Keratinocyte (primary cell): ENCODE results near the gene CACHD1. TPM values are rescaled to one million over a fixed set of nuclear protein-coding genes. Genes with fewer than 3 reads are reported as not detected.

Experiments used
- DNase-seq: peaks from one replicate; pipeline ENCODE4 v3.0.0-alpha.2; 2011; ENCODE audit warnings: low read depth, missing footprints, low spot score
- FAIRE-seq: peaks from 2 replicates; lab custom pipeline; 2011; peaks lifted over from hg19 to GRCh38; lab: Jason Lieb, UNC
- H2AFZ ChIP-seq: 2 replicates; pipeline ENCODE4 v1.6.0; 2012; ENCODE audit warnings: low read length, control low read depth, inconsistent platforms; ENCODE audit not compliant: control insufficient read depth
- H3K27ac ChIP-seq: 2 replicates; pipeline ENCODE4 v1.5.1; 2011; ENCODE audit warnings: low read length; ENCODE audit not compliant: control insufficient read depth, insufficient read depth
- H3K27me3 ChIP-seq: 3 replicates; pipeline ENCODE4 v1.6.0; 2011; ENCODE audit warnings: low read length; ENCODE audit not compliant: control insufficient read depth, insufficient read depth; ENCODE audit errors: extremely low read depth
- H3K36me3 ChIP-seq, 2 experiments: 2 replicates in 1 of 2; 3 replicates in 1 of 2; pipeline ENCODE4 v1.5.1; 2011; ENCODE audit warnings: low read length in 2 of 2, mild to moderate bottlenecking in 1 of 2; ENCODE audit not compliant: control insufficient read depth in 2 of 2, insufficient read depth in 2 of 2; ENCODE audit errors: extremely low read depth in 1 of 2
- H3K4me1 ChIP-seq: 3 replicates; pipeline ENCODE4 v1.5.1; 2011; ENCODE audit warnings: low read length; ENCODE audit not compliant: control insufficient read depth, insufficient read depth; ENCODE audit errors: extremely low read depth
- H3K4me2 ChIP-seq: 3 replicates; pipeline ENCODE4 v1.6.0; 2011; ENCODE audit warnings: low read depth, low read length; ENCODE audit not compliant: control insufficient read depth, insufficient read depth; ENCODE audit errors: extremely low read depth
- H3K4me3 ChIP-seq, 3 experiments: fragments of 200-600 bp in 1 of 3; sonication (generic) in 1 of 3; 2 replicates in 2 of 3; 3 replicates in 1 of 3; pipeline ENCODE4 v1.5.1; 2011 to 2016; ENCODE audit warnings: low read length in 3 of 3, mild to moderate bottlenecking in 3 of 3, control low read depth in 2 of 3, inconsistent platforms in 1 of 3, low read depth in 1 of 3, mixed read lengths in 1 of 3, mixed run types in 1 of 3, moderate library complexity in 1 of 3; ENCODE audit not compliant: control insufficient read depth in 2 of 3, insufficient read depth in 2 of 3; ENCODE audit errors: extremely low read depth in 1 of 3
- H3K79me2 ChIP-seq: 2 replicates; pipeline ENCODE4 v1.6.0; 2012; ENCODE audit warnings: low read length; ENCODE audit not compliant: control insufficient read depth, insufficient read depth
- H3K9ac ChIP-seq: 3 replicates; pipeline ENCODE4 v1.6.0; 2011; ENCODE audit warnings: low read length; ENCODE audit not compliant: control insufficient read depth, insufficient read depth; ENCODE audit errors: extremely low read depth
- H3K9me1 ChIP-seq: 3 replicates; pipeline ENCODE4 v1.6.0; 2011; ENCODE audit warnings: low read length; ENCODE audit not compliant: control insufficient read depth, insufficient read depth; ENCODE audit errors: extremely low read depth
- H3K9me3 ChIP-seq: 2 replicates; pipeline ENCODE4 v1.5.1; 2012; ENCODE audit warnings: low read depth, low read length; ENCODE audit not compliant: control insufficient read depth
- H4K20me1 ChIP-seq: 3 replicates; pipeline ENCODE4 v1.6.0; 2011; ENCODE audit warnings: low read length; ENCODE audit not compliant: control insufficient read depth, insufficient read depth; ENCODE audit errors: extremely low read depth
- CTCF ChIP-seq, 3 experiments: IDR thresholded peaks in 1 of 3; conservative IDR thresholded peaks in 1 of 3; optimal IDR thresholded peaks in 1 of 3; 2 replicates in 2 of 3; 3 replicates in 1 of 3; pipeline versions ENCODE3 to v1.5.1; 2011; ENCODE audit warnings: low read length in 3 of 3, mild to moderate bottlenecking in 3 of 3, moderate library complexity in 2 of 3, control low read depth in 1 of 3, inconsistent platforms in 1 of 3; ENCODE audit not compliant: insufficient read depth in 2 of 3; ENCODE audit errors: extremely low read depth in 1 of 3
- EZH2 ChIP-seq: IDR thresholded peaks from one replicate; pipeline ENCODE4 v1.6.1; 2012; ENCODE audit warnings: inconsistent platforms, mild to moderate bottlenecking, low read length, moderate library complexity
- dilution Hi-C: fragments of 300-500 bp; cut with MboI; formaldehyde crosslinking; loops from one replicate; pipeline ENCODE4 v1.7.0; 2020; ENCODE audit warnings: low sequenced_read_pairs; ENCODE audit not compliant: extremely low pct_ligation_motif_present
- polyA plus RNA-seq, 5 experiments: library from polyadenylated mRNA; depleted of rRNA in 3 of 5; stranded (reverse) in 3 of 5; stranded (forward) in 1 of 5; unstranded in 1 of 5; fragments of >200 nt; gene quantifications; 1 replicate in 1 of 5; 2 replicates in 3 of 5; 3 replicates in 1 of 5; pipeline versions ENCODE4 v1.2.1 to v1.2.3, GENCODE V29; 2011 to 2012; ENCODE audit warnings: missing spikeins in 2 of 5, low read depth in 1 of 5, low replicate concordance in 1 of 5

CACHD1 gene
- polyA plus RNA-seq, 1 donor (not counting 4 experiments of a cell fraction or from before 2014, with no cell fraction given) = 2.4 TPM

- TF ChIP-seq CTCF (optimal IDR thresholded peaks at IDR 0.05 in 1 of 3, IDR thresholded peaks at IDR 0.05 in 1 of 3, conservative IDR thresholded peaks at IDR 0.05 in 1 of 3; ENCODE audit: extremely low read depth in 1 of 3, insufficient read depth in 2 of 3, low read length in 3 of 3) = no peak
- TF ChIP-seq EZH2 = no peak
- Histone ChIP-seq H3K9me3 (no peaks in the 10 kb centered on the region), H3K4me2 (no peak overlapping the region), H3K36me3 (no peaks in the 10 kb centered on the region), H3K27ac (no peak overlapping the region), H3K9me1 (no peaks in the 10 kb centered on the region), H4K20me1 (no peaks in the 10 kb centered on the region), H3K4me1 (no peaks in the 10 kb centered on the region), H3K79me2 (no peaks in the 10 kb centered on the region), H2AFZ (no peak overlapping the region), H3K9ac (no peak overlapping the region), H3K4me3 (no peak overlapping the region), H3K27me3 (no peaks in the 10 kb centered on the region)
- FAIRE-seq (no peak), DNase-seq (no peak)
- dilution Hi-C loops = no loop called here
These were observed 16.2 kb upstream of the CACHD1 start for GRCh38 chr1:64453688-64454087.

GRCh38 chr1:64458915-64459314 is 11.0 kb upstream of the CACHD1 start:
- dilution Hi-C loops = no loop called here
- TF ChIP-seq CTCF (optimal IDR thresholded peaks at IDR 0.05 in 1 of 3, IDR thresholded peaks at IDR 0.05 in 1 of 3, conservative IDR thresholded peaks at IDR 0.05 in 1 of 3; ENCODE audit: extremely low read depth in 1 of 3, insufficient read depth in 2 of 3, low read length in 3 of 3) (no peak), EZH2 (no peak)

More at GRCh38 chr1:64458915-64459314, 11.0 kb upstream of the CACHD1 start:
- FAIRE-seq (no peak), DNase-seq (no peak)
- Histone ChIP-seq H3K9me3 (no peaks in the 10 kb centered on the region), H3K4me3 (no peak overlapping the region), H3K4me2 (no peak overlapping the region), H4K20me1 (no peaks in the 10 kb centered on the region), H3K27me3 (no peaks in the 10 kb centered on the region), H3K4me1 (no peaks in the 10 kb centered on the region), H3K79me2 (no peaks in the 10 kb centered on the region), H3K9ac (no peak overlapping the region), H3K9me1 (no peaks in the 10 kb centered on the region), H3K36me3 (no peaks in the 10 kb centered on the region), H3K27ac (no peak overlapping the region), H2AFZ (no peak overlapping the region)
